PC-9 (cell line): ENCODE data around the gene DCP2.
A peak's percentile ranks its signal among the peaks of the same experiment; 100 is the strongest.

Experiments
- EZH2 ChIP-seq: fragments of 200-600 bp; sonication (generic); IDR thresholded peaks from 2 replicates; pipeline ENCODE4 v1.8.0; 2017; ENCODE audit warnings: antibody characterized with exemption, low read depth
- TF ChIP-seq, protein P1 (sequence below): fragments of 200-600 bp; sonication (generic); conservative IDR thresholded peaks from 2 replicates; pipeline ENCODE4 v1.6.1; 2017; ENCODE audit warnings: mixed run types, antibody characterized with exemption, mild to moderate bottlenecking, moderate library complexity

DNA sequence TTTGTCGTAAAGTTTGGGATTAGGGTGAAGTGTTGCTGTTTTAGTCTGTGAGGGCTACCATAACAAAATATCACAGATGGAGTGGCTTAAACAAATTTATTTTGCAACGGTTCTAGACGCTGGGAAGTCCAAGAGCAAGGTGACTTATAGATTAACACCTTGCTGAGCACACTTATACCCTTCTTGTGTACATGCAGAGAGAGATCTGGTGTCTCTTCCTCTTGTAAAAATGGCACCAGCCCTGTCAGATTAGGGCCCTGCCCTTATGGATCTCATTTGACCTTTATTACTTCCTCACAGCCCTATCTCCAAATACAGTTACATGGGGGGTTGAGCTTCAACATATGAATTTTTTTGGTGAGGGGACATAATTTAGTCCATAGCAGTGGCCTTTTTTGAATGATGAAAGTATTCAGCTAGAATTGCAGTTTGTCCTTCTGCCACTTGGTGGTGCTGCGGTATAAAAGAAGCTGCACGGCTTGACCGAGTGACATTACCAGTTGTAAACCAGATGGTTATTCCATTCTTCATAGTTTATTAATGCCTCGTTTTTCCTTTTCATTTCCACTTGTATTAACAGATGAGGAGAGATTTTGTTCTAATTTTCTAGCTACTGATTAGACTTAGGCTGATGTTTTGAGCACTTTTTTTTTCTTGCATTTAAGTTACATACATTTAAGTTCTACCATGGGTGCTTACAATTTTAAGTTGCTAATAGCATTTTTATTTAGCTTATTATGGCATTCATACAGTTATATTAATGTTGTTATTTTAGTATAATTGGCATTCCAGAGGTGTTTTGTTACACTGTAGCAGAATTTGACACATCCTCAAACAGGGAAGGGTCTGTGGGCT lies 19.4 kb downstream of the DCP2 start:
- TF ChIP-seq, protein P1, sequence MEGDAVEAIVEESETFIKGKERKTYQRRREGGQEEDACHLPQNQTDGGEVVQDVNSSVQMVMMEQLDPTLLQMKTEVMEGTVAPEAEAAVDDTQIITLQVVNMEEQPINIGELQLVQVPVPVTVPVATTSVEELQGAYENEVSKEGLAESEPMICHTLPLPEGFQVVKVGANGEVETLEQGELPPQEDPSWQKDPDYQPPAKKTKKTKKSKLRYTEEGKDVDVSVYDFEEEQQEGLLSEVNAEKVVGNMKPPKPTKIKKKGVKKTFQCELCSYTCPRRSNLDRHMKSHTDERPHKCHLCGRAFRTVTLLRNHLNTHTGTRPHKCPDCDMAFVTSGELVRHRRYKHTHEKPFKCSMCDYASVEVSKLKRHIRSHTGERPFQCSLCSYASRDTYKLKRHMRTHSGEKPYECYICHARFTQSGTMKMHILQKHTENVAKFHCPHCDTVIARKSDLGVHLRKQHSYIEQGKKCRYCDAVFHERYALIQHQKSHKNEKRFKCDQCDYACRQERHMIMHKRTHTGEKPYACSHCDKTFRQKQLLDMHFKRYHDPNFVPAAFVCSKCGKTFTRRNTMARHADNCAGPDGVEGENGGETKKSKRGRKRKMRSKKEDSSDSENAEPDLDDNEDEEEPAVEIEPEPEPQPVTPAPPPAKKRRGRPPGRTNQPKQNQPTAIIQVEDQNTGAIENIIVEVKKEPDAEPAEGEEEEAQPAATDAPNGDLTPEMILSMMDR: peak; percentile 96
- TF ChIP-seq EZH2: no peak
